ENCODE results near the gene MFAP4. TPM values are rescaled to one million over a fixed set of nuclear protein-coding genes. Genes with fewer than 3 reads are reported as not detected.
A peak's percentile ranks its signal among the peaks of the same experiment; 100 is the strongest.

Gene MFAP4
- total and polyA plus RNA-seq, 12 donors: 7.2 to 84.5 (median 31.9) TPM

DNA sequence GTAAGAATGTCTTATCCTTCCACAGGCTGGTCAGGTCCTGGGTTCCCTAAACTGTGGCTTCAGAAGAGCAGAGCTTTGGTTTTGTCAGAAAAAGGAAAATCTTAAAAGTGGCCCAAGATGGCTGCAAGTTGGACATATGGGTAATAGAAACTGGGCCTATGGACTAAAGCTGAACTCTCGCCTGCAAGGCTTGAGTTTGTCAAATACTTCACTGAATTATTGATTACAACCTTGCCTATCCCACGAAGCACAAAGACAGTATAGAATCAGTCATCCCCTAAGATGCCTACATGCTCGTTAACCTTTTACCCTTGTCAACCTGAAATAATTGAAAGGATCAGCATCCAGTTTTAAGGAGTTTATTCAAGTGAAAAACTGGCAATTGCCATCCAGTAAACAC, 44.7 kb upstream of the MFAP4 start:
- no peak for DNase-seq
- H3K4me3 ChIP-seq: no peak overlapping the region
- intact Hi-C loops (cut with DNase I): no loop called here
- TF ChIP-seq, protein P1, sequence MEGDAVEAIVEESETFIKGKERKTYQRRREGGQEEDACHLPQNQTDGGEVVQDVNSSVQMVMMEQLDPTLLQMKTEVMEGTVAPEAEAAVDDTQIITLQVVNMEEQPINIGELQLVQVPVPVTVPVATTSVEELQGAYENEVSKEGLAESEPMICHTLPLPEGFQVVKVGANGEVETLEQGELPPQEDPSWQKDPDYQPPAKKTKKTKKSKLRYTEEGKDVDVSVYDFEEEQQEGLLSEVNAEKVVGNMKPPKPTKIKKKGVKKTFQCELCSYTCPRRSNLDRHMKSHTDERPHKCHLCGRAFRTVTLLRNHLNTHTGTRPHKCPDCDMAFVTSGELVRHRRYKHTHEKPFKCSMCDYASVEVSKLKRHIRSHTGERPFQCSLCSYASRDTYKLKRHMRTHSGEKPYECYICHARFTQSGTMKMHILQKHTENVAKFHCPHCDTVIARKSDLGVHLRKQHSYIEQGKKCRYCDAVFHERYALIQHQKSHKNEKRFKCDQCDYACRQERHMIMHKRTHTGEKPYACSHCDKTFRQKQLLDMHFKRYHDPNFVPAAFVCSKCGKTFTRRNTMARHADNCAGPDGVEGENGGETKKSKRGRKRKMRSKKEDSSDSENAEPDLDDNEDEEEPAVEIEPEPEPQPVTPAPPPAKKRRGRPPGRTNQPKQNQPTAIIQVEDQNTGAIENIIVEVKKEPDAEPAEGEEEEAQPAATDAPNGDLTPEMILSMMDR (IDR thresholded peaks at IDR 0.05): no peak
- TF ChIP-seq POLR2A (IDR thresholded peaks at IDR 0.05): no peak
- H3K27ac ChIP-seq: no peak overlapping the region
- H3K36me3 ChIP-seq (replicated peaks in 1 of 2): no peaks in the 10 kb centered on the region
- no peaks in the 10 kb centered on the region for H3K27me3 ChIP-seq
- no peaks in the 10 kb centered on the region for H3K4me1 ChIP-seq (replicated peaks in 1 of 2)
- WGBS, 4 donors: 73 to 87% (median 83%) methylated on average over 3 of the region's 3 CpGs
- H3K9me3 ChIP-seq (replicated peaks in 1 of 3): no peaks in the 10 kb centered on the region

GRCh38 chr17:19426631-19427030, 39.6 kb upstream of the MFAP4 start:
- H3K9me3 ChIP-seq (replicated peaks in 1 of 3): no peaks in the 10 kb centered on the region
- peaks cover 2 to 17% of the 10 kb centered on the region in 2 donors for H3K4me1 ChIP-seq (replicated peaks in 1 of 2)
- 92 to 94% (median 93%) methylated on average over 5 of the region's 5 CpGs for WGBS, 4 donors
- TF ChIP-seq, protein P1 (IDR thresholded peaks at IDR 0.05): no peak
- TF ChIP-seq POLR2A (IDR thresholded peaks at IDR 0.05): no peak
- H3K4me3 ChIP-seq: no peak overlapping the region
- H3K27me3 ChIP-seq: no peaks in the 10 kb centered on the region
- intact Hi-C loops (cut with DNase I): no loop called here
- no peaks in the 10 kb centered on the region for H3K36me3 ChIP-seq (replicated peaks in 1 of 2)
- DNase-seq: no peak
- no peak overlapping the region for H3K27ac ChIP-seq

- H3K9me3 ChIP-seq (replicated peaks in 1 of 3): no peaks in the 10 kb centered on the region
- peak in 3 of 7 donors; percentile 29 to 47 (median 36) for DNase-seq
- H3K36me3 ChIP-seq (replicated peaks in 1 of 2): no peaks in the 10 kb centered on the region
- peaks cover 2 to 17% of the 10 kb centered on the region in 2 donors for H3K4me1 ChIP-seq (replicated peaks in 1 of 2)
- intact Hi-C loops (cut with DNase I): no loop called here
- H3K4me3 ChIP-seq: no peak overlapping the region
- H3K27me3 ChIP-seq: no peaks in the 10 kb centered on the region
- peak overlapping the region in 3 of 5 donors; percentile 3 to 56 (median 36) for H3K27ac ChIP-seq
- no peak for TF ChIP-seq POLR2A (IDR thresholded peaks at IDR 0.05)
- TF ChIP-seq, protein P1 (IDR thresholded peaks at IDR 0.05): no peak
- 38 to 46% (median 39%) methylated on average over 8 of the region's 8 CpGs for WGBS, 4 donors
Measured at GRCh38 chr17:19424934-19425868, 38.2 kb upstream of the MFAP4 start.

- no peak for DNase-seq
- Histone ChIP-seq H3K36me3 (replicated peaks in 1 of 2) (no peaks in the 10 kb centered on the region), H3K27ac (no peak overlapping the region), H3K4me3 (no peak overlapping the region), H3K4me1 (replicated peaks in 1 of 2) (peaks cover 2 to 17% of the 10 kb centered on the region in 2 donors), H3K27me3 (no peaks in the 10 kb centered on the region), H3K9me3 (replicated peaks in 1 of 3) (no peaks in the 10 kb centered on the region)
- 81 to 88% (median 85%) methylated on average over 6 of the region's 6 CpGs for WGBS, 4 donors
- TF ChIP-seq, protein P1 (IDR thresholded peaks at IDR 0.05): no peak
- TF ChIP-seq POLR2A (IDR thresholded peaks at IDR 0.05): no peak
- intact Hi-C loops (cut with DNase I): no loop called here
Measured at GRCh38 chr17:19421926-19422325, 34.9 kb upstream of the MFAP4 start.
